Mammary epithelial cell (primary cell): Measurements from ENCODE around the gene FBXL17.

Experiments used
- CTCF ChIP-seq, 2 donors: IDR thresholded peaks in 1 of 2; conservative IDR thresholded peaks in 1 of 2; 2 replicates each; pipeline ENCODE4 v1.5.1; 2011 to 2012; ENCODE audit warnings: inconsistent platforms in 2 of 2, low read length in 2 of 2, mild to moderate bottlenecking in 2 of 2, control low read depth in 1 of 2, low read depth in 1 of 2; ENCODE audit not compliant: insufficient read depth in 1 of 2; ENCODE audit errors: extremely low read depth in 1 of 2
- EZH2 ChIP-seq: IDR thresholded peaks from 2 replicates; pipeline ENCODE4 v1.6.1; 2012; ENCODE audit warnings: low read length, inconsistent platforms, borderline replicate concordance

GRCh38 chr5:107888541-107888940, 493.4 kb downstream of the FBXL17 start:
- no peak for TF ChIP-seq CTCF (conservative IDR thresholded peaks at IDR 0.05 in 1 of 2, IDR thresholded peaks at IDR 0.05 in 1 of 2; ENCODE audit: extremely low read depth in 1 of 2, insufficient read depth in 1 of 2, low read depth in 1 of 2, low read length in 2 of 2)
- no peak for TF ChIP-seq EZH2
